Heart left ventricle (tissue), 16 donors: ENCODE results near the gene EXOC4. TPM values are rescaled to one million over a fixed set of nuclear protein-coding genes. Genes with fewer than 3 reads are reported as not detected.

Experiments used
- ATAC-seq, 4 donors: fragments of 200-7000 bp; cut with Tn5 transposase; one replicate each; pipeline ENCODE4 v1.9.1; 2020 to 2022; ENCODE audit warnings: moderate library complexity in 4 of 4, mild to moderate bottlenecking in 3 of 4, moderate number of reproducible peaks in 1 of 4
- DNase-seq, 5 donors: peaks; one replicate each; pipeline ENCODE4 v3.0.0-alpha.2; 2020
- H3K27ac ChIP-seq, 12 donors: fragments of 200-600 bp; sonication (generic) in 4 of 12; one replicate each; pipeline versions ENCODE4 v1.5.0 to v1.8.0; 2016 to 2022; ENCODE audit warnings: mild to moderate bottlenecking in 2 of 12
- H3K27me3 ChIP-seq, 9 donors: fragments of 200-600 bp; sonication (generic) in 2 of 9; one replicate each; pipeline versions ENCODE4 v1.5.1 to v1.8.0; 2016 to 2022; ENCODE audit warnings: mild to moderate bottlenecking in 3 of 9
- H3K36me3 ChIP-seq, 9 donors: fragments of 200-600 bp; sonication (generic) in 2 of 9; one replicate each; pipeline versions ENCODE4 v1.5.0 to v1.8.0; 2018 to 2022; ENCODE audit warnings: mild to moderate bottlenecking in 2 of 9
- H3K4me1 ChIP-seq, 12 donors: fragments of 200-600 bp; sonication (generic) in 4 of 12; one replicate each; pipeline versions ENCODE4 v1.5.0 to v1.8.0; 2016 to 2022; ENCODE audit warnings: mild to moderate bottlenecking in 3 of 12
- H3K4me3 ChIP-seq, 12 donors: fragments of 200-600 bp; sonication (generic) in 4 of 12; one replicate each; pipeline versions ENCODE4 v1.5.0 to v1.8.0; 2017 to 2022; ENCODE audit warnings: mild to moderate bottlenecking in 9 of 12, moderate library complexity in 4 of 12
- H3K9me3 ChIP-seq, 12 donors: fragments of 200-600 bp; sonication (generic) in 4 of 12; one replicate each; pipeline versions ENCODE4 v1.5.0 to v1.8.0; 2016 to 2022; ENCODE audit warnings: mild to moderate bottlenecking in 1 of 12
- CTCF ChIP-seq, 12 donors: fragments of 200-600 bp; sonication (generic) in 4 of 12; IDR thresholded peaks; one replicate each; pipeline versions ENCODE4 v1.5.0 to v1.8.0; 2018 to 2022; ENCODE audit warnings: antibody characterized with exemption in 12 of 12, mild to moderate bottlenecking in 5 of 12
- POLR2A ChIP-seq, 2 donors: fragments of 450-650 bp; IDR thresholded peaks; one replicate each; pipeline ENCODE4 v1.6.1; 2017; ENCODE audit warnings: antibody characterized with exemption in 2 of 2, mild to moderate bottlenecking in 2 of 2, moderate library complexity in 2 of 2
- WGBS, 4 donors: extraction: QIAGEN DNeasy Blood & Tissue Kit in 2 of 4; methylation state at CpG; one replicate each; pipeline versions ENCODE4 v1.1.5 to v1.1.7; 2013 to 2018; 5-methylcytosine and 5-hydroxymethylcytosine counted together
- intact Hi-C, 10 donors: fragments of 100-400 bp; cut with DNase I; formaldehyde crosslinking; loops; one replicate each; pipeline versions ENCODE4 v1.11.1 to v1.14.2; 2022
- polyA plus RNA-seq, 2 donors: library from polyadenylated mRNA; stranded (reverse); fragments of 200-250 nt; gene quantifications; one replicate each; pipeline ENCODE4 v1.2.3, GENCODE V29; 2013
- total RNA-seq, 9 donors: library from RNA; depleted of rRNA in 2 of 9; stranded (reverse); fragments of >200 nt in 2 of 9; fragmentation: NEBNext Ultra II Directional in 3 of 9; extraction: Animal tissue kit (Norgen Biotek cat#: 25700) in 3 of 9; gene quantifications; one replicate each; pipeline versions ENCODE4 v1.1.0 to v1.2.4, GENCODE V29; 2016 to 2023
- donor health status: ischemic (EF 13 %, LVEDD 7.1; RV severe dilation, severe dysfunction).
- donor health status: healthy with polysubstance abuse.
- donor health status: DM: no; HTN: yes; CAD: no.
- donor health status: DM: no; HTN: no; CAD: no.
- donor health status: ischemic (EF 25% LVEDD 6.9; RV normal size, moderate dysfunction).
- donor health status: ischemic (EF 25% LVEDD 5.7; RV mildly dilated, moderate dysfunction).
- donor health status: healthy.
- donor health status: DM: yes; HTN: yes; CAD: no.
- donor health status: ischemic (EF 35%, LVEDD 5.7; RV mildly dilated, moderate dysfunction).
- donor health status: nonischemic (EF 11% LVEDD 7.7; RV severe dilation, severe dysfunction).
- donor health status: DM: yes; HTN: yes; CAD: no.
- donor health status: PGD.
- donor health status: ischemic (EF 29% LVEDD 5.4; RV normal size, mild dysfunction).
- donor health status: nonischemic (EF 23%, LVEDD 6.1; RV moderate dilation, normal function).

The EXOC4 gene
- total and polyA plus RNA-seq, 11 donors = 8.8 to 61.2 (median 33.8) TPM

GRCh38 chr7:133535308-133535707 lies 282.4 kb downstream of the EXOC4 start:
- 94 to 96% (median 94%) methylated on average over 2 of the region's 2 CpGs for WGBS, 4 donors
- no peak for DNase-seq
- ATAC-seq = no peak
- intact Hi-C loops = no loop called here
- H3K4me3 ChIP-seq = no peak overlapping the region
- no peaks in the 10 kb centered on the region for H3K9me3 ChIP-seq
- no peak overlapping the region for H3K27ac ChIP-seq
- peaks cover 0 to 26% (median 3%) of the 10 kb centered on the region in 12 donors for H3K4me1 ChIP-seq
- H3K27me3 ChIP-seq = no peaks in the 10 kb centered on the region
- no peaks in the 10 kb centered on the region for H3K36me3 ChIP-seq
- TF ChIP-seq POLR2A (IDR thresholded peaks at IDR 0.05) (no peak), CTCF (IDR thresholded peaks at IDR 0.05) (no peak)

GRCh38 chr7:133536450-133536849 lies 283.6 kb downstream of the EXOC4 start:
- H3K36me3 ChIP-seq = no peaks in the 10 kb centered on the region
- no peak overlapping the region for H3K4me3 ChIP-seq
- DNase-seq (no peak), ATAC-seq (no peak)
- WGBS, 4 donors = 94 to 98% (median 97%) methylated on average over 2 of the region's 2 CpGs
- no peaks in the 10 kb centered on the region for H3K9me3 ChIP-seq
- H3K27ac ChIP-seq = no peak overlapping the region
- intact Hi-C loops = no loop called here
- no peak for TF ChIP-seq CTCF (IDR thresholded peaks at IDR 0.05)
- no peak for TF ChIP-seq POLR2A (IDR thresholded peaks at IDR 0.05)
- H3K27me3 ChIP-seq = no peaks in the 10 kb centered on the region
- H3K4me1 ChIP-seq = peaks cover 0 to 18% (median 0%) of the 10 kb centered on the region in 12 donors

GRCh38 chr7:133539016-133539415 lies 286.1 kb downstream of the EXOC4 start:
- no peak for DNase-seq
- 80 to 89% (median 83%) methylated on average over 2 of the region's 2 CpGs for WGBS, 4 donors
- Histone ChIP-seq H3K36me3 (no peaks in the 10 kb centered on the region), H3K27me3 (no peaks in the 10 kb centered on the region), H3K4me1 (peaks cover 0 to 4% (median 0%) of the 10 kb centered on the region in 12 donors), H3K9me3 (no peaks in the 10 kb centered on the region), H3K4me3 (no peak overlapping the region), H3K27ac (no peak overlapping the region)
- no peak for ATAC-seq
- TF ChIP-seq POLR2A (IDR thresholded peaks at IDR 0.05) = no peak
- no peak for TF ChIP-seq CTCF (IDR thresholded peaks at IDR 0.05)
- intact Hi-C loops = no loop called here

GRCh38 chr7:133540096-133540860 lies 287.4 kb downstream of the EXOC4 start:
- TF ChIP-seq CTCF (IDR thresholded peaks at IDR 0.05) (no peak), POLR2A (IDR thresholded peaks at IDR 0.05) (no peak)
- DNase-seq (no peak), ATAC-seq (no peak)
- whole genome bisulfite sequencing, 4 donors = 85 to 92% (median 86%) methylated on average over 1 of the region's 1 CpG
- H3K36me3 ChIP-seq = no peaks in the 10 kb centered on the region
- H3K27me3 ChIP-seq = no peaks in the 10 kb centered on the region
- intact Hi-C loops = no loop called here
- H3K27ac ChIP-seq = no peak overlapping the region
- no peak overlapping the region for H3K4me3 ChIP-seq
- H3K9me3 ChIP-seq = no peaks in the 10 kb centered on the region
- no peaks in the 10 kb centered on the region for H3K4me1 ChIP-seq
